ENCODE results near the gene MROH2A. TPM values are rescaled to one million over a fixed set of nuclear protein-coding genes. Genes with fewer than 3 reads are reported as not detected.

The MROH2A gene
- total RNA-seq, 1 experiment from 2014 or later = not detected

DNA sequence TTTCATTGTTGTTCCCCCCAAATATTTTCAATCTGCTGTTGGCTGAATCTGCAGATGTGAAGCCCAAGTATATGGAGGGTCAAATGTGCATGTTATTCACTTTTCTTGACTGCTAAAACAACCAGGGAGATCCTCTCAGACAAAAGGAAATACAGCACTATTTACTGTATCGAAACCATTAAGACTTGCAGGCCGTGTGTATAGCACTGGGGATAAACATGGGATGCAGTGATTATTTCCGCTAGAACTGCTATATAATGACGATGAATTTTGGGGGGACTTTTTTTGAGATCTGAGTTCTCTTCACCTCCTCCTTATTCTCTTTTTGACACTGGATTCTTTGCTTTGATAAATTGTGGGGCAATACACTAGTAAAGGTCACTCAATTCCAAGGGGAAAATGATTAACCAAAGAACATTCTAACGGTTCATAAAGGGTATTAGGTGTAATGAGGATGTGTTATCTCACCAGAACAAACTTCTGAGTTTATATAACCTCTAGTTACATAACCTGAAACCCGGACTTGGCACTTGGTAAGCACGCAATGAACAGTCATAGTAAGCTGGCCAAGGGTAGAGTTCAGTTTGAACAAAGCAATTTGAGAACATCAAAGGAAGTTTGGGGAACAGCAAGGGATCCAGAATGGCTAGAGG, 21.6 kb upstream of the MROH2A start:
- Histone ChIP-seq H3K4me1 (ENCODE audit: control insufficient read depth in 1 of 2, insufficient read depth in 2 of 2, low read length in 2 of 2) (no peaks in the 10 kb centered on the region), H3K27me3 (ENCODE audit: insufficient read depth, low read length) (no peaks in the 10 kb centered on the region), H3K27ac (ENCODE audit: low read depth, low read length) (no peak overlapping the region), H3K9me3 (ENCODE audit: control insufficient read depth in 1 of 2, insufficient read depth in 1 of 2, low read depth in 1 of 2, low read length in 2 of 2) (no peaks in the 10 kb centered on the region), H3K4me2 (ENCODE audit: low read length) (no peak overlapping the region), H3K79me2 (ENCODE audit: insufficient read depth, low read length) (no peaks in the 10 kb centered on the region), H3K4me3 (replicated peaks in 1 of 2; ENCODE audit: low read depth in 1 of 2, low read length in 2 of 2) (no peak overlapping the region), H3K9me2 (ENCODE audit: insufficient read depth) (no peaks in the 10 kb centered on the region), H3K36me3 (ENCODE audit: control insufficient read depth in 1 of 2, insufficient read depth in 2 of 2, low read length in 2 of 2) (no peaks in the 10 kb centered on the region), H3K9ac (ENCODE audit: low read length) (no peak overlapping the region), H2AFZ (ENCODE audit: low read depth, low read length, poor library complexity, severe bottlenecking) (no peak overlapping the region), H4K20me1 (ENCODE audit: insufficient read depth) (no peaks in the 10 kb centered on the region)
- BruUV-seq (replicated peaks) = no TSS peak
- ChIA-PET RAD21 (ENCODE audit: low non-redundant PET in 1 of 2, low total read pairs in 2 of 2, uncharacterized antibody in 2 of 2, unreplicated experiment in 2 of 2) (no interaction called here), CTCF (no interaction called here), POLR2A (no interaction called here)
- no peak for ATAC-seq
- TF ChIP-seq EGR1 (IDR thresholded peaks at IDR 0.05; ENCODE audit: low read depth) (no peak), ZNF274 (IDR thresholded peaks at IDR 0.05; ENCODE audit: low read depth, low read length) (no peak), ZFX (IDR thresholded peaks at IDR 0.05) (no peak), CBX3 (IDR thresholded peaks at IDR 0.05; ENCODE audit: low read depth) (no peak), SIN3A (IDR thresholded peaks at IDR 0.05; ENCODE audit: low read depth) (no peak), SRF (IDR thresholded peaks at IDR 0.05; ENCODE audit: low read depth) (no peak), CEBPB (IDR thresholded peaks at IDR 0.05; ENCODE audit: low read depth) (no peak), JUND (IDR thresholded peaks at IDR 0.05) (no peak), RAD21 (IDR thresholded peaks at IDR 0.05; ENCODE audit: low read depth) (no peak), YY1 (IDR thresholded peaks at IDR 0.05; ENCODE audit: extremely low read depth, insufficient replicate concordance, low read depth, low read length) (no peak), POLR2A (IDR thresholded peaks at IDR 0.05; ENCODE audit: borderline replicate concordance, extremely low read depth, insufficient read depth, insufficient read length) (no peak), EZH2 (IDR thresholded peaks at IDR 0.05) (no peak), FOSL1 (IDR thresholded peaks at IDR 0.05; ENCODE audit: low read depth) (no peak), POLR2AphosphoS5 (IDR thresholded peaks at IDR 0.05; ENCODE audit: low read depth, low read length) (no peak), EZH2phosphoT487 (IDR thresholded peaks at IDR 0.05; ENCODE audit: borderline replicate concordance) (no peak)
- TF ChIP-seq, protein P1, sequence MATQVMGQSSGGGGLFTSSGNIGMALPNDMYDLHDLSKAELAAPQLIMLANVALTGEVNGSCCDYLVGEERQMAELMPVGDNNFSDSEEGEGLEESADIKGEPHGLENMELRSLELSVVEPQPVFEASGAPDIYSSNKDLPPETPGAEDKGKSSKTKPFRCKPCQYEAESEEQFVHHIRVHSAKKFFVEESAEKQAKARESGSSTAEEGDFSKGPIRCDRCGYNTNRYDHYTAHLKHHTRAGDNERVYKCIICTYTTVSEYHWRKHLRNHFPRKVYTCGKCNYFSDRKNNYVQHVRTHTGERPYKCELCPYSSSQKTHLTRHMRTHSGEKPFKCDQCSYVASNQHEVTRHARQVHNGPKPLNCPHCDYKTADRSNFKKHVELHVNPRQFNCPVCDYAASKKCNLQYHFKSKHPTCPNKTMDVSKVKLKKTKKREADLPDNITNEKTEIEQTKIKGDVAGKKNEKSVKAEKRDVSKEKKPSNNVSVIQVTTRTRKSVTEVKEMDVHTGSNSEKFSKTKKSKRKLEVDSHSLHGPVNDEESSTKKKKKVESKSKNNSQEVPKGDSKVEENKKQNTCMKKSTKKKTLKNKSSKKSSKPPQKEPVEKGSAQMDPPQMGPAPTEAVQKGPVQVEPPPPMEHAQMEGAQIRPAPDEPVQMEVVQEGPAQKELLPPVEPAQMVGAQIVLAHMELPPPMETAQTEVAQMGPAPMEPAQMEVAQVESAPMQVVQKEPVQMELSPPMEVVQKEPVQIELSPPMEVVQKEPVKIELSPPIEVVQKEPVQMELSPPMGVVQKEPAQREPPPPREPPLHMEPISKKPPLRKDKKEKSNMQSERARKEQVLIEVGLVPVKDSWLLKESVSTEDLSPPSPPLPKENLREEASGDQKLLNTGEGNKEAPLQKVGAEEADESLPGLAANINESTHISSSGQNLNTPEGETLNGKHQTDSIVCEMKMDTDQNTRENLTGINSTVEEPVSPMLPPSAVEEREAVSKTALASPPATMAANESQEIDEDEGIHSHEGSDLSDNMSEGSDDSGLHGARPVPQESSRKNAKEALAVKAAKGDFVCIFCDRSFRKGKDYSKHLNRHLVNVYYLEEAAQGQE (IDR thresholded peaks at IDR 0.05; ENCODE audit: low read depth) = no peak
- TF ChIP-seq, protein P2, sequence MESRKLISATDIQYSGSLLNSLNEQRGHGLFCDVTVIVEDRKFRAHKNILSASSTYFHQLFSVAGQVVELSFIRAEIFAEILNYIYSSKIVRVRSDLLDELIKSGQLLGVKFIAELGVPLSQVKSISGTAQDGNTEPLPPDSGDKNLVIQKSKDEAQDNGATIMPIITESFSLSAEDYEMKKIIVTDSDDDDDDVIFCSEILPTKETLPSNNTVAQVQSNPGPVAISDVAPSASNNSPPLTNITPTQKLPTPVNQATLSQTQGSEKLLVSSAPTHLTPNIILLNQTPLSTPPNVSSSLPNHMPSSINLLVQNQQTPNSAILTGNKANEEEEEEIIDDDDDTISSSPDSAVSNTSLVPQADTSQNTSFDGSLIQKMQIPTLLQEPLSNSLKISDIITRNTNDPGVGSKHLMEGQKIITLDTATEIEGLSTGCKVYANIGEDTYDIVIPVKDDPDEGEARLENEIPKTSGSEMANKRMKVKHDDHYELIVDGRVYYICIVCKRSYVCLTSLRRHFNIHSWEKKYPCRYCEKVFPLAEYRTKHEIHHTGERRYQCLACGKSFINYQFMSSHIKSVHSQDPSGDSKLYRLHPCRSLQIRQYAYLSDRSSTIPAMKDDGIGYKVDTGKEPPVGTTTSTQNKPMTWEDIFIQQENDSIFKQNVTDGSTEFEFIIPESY (IDR thresholded peaks at IDR 0.05; ENCODE audit: extremely low read depth, insufficient replicate concordance, low read length) = no peak
- TF ChIP-seq, protein P3, sequence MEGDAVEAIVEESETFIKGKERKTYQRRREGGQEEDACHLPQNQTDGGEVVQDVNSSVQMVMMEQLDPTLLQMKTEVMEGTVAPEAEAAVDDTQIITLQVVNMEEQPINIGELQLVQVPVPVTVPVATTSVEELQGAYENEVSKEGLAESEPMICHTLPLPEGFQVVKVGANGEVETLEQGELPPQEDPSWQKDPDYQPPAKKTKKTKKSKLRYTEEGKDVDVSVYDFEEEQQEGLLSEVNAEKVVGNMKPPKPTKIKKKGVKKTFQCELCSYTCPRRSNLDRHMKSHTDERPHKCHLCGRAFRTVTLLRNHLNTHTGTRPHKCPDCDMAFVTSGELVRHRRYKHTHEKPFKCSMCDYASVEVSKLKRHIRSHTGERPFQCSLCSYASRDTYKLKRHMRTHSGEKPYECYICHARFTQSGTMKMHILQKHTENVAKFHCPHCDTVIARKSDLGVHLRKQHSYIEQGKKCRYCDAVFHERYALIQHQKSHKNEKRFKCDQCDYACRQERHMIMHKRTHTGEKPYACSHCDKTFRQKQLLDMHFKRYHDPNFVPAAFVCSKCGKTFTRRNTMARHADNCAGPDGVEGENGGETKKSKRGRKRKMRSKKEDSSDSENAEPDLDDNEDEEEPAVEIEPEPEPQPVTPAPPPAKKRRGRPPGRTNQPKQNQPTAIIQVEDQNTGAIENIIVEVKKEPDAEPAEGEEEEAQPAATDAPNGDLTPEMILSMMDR (IDR thresholded peaks at IDR 0.05 in 2 of 3, conservative IDR thresholded peaks at IDR 0.05 in 1 of 3; ENCODE audit: borderline replicate concordance in 1 of 3, insufficient read depth in 1 of 3, low read depth in 2 of 3, low read length in 2 of 3) = no peak
- TF ChIP-seq, protein P4, sequence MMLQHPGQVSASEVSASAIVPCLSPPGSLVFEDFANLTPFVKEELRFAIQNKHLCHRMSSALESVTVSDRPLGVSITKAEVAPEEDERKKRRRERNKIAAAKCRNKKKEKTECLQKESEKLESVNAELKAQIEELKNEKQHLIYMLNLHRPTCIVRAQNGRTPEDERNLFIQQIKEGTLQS (IDR thresholded peaks at IDR 0.05) = no peak
- no peak for DNase-seq (ENCODE audit: low read depth, low spot score)
- intact Hi-C loops (cut with micrococcal nuclease) = no loop called here

Data from HCT116 (cell line).